ENCODE data around the gene CNIH1.

Gene CNIH1

DNA sequence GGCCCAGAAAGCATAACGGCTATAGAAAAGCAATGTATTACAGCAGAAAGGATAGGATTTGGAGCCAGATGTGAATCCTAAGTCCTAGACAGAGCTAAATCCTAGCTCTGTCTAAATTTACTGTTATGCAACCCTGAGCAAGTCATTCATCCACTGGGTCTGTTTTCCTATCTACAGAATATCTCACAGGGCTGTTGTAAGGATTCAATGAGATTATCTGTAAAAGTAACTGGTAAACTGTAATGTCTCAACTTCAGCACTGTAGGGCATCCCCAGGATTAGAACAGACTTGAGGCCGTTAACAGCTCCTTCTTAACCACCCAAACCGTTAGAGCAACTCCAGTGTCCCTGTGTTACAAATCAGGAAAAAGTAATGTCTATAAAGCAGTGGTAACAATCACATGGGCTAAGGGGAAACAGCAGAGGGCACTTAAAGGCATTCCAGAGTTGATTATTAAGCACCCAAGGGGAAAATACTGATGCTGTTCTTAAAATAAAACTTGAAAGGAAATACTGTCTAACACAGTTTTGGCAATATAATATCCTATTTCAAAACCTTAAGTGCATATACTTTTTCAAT lies 37.6 kb upstream of the CNIH1 start:
- H4K20me1 ChIP-seq (ENCODE audit: insufficient read depth): no peaks in the 10 kb centered on the region
- H3K4me3 ChIP-seq (IDR thresholded peaks at IDR 0.05; ENCODE audit: insufficient read depth, low read depth, low read length): no peak overlapping the region
- no peak overlapping the region for H2AFZ ChIP-seq (ENCODE audit: low read depth)
- H3K36me3 ChIP-seq (ENCODE audit: insufficient read depth): peaks cover 3% of the 10 kb centered on the region; the same call in 1 of the 2 replicates
- peaks cover 4% of the 10 kb centered on the region; the same call in 1 of the 2 replicates for H3K79me2 ChIP-seq (ENCODE audit: insufficient read depth, low read depth)
- no peaks in the 10 kb centered on the region for H3K27me3 ChIP-seq (ENCODE audit: insufficient read depth, low read depth)
- no peak overlapping the region for H3K27ac ChIP-seq
- no peak overlapping the region for H3K9ac ChIP-seq
- no peak overlapping the region for H3K4me2 ChIP-seq
- H3K4me1 ChIP-seq (ENCODE audit: low read depth, poor library complexity, severe bottlenecking): peaks cover 14% of the 10 kb centered on the region
- TF ChIP-seq CTCF (conservative IDR thresholded peaks at IDR 0.05; ENCODE audit: low read depth, low read length): no peak

DNA sequence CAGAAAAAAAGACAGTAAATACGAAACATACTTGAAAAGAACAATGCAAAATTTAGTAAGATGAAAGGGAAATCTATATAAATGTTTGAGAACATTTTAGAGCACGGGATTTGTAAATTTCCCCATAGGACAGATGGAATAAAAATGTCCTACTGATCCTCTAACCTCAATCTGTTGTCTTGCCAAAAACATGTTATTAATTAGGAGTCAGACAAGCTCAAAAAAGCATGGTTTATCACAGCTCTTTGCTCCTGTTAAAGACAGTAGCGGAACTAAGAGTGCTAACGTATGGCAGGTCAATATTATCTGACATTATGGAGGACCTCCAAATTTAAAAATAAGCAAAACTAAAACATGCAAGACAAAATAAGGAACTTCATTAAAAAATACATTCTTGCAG lies 34.7 kb upstream of the CNIH1 start:
- Histone ChIP-seq H3K79me2 (ENCODE audit: insufficient read depth, low read depth) (no peaks in the 10 kb centered on the region), H4K20me1 (ENCODE audit: insufficient read depth) (no peaks in the 10 kb centered on the region), H3K9ac (no peak overlapping the region), H3K4me2 (no peak overlapping the region), H2AFZ (ENCODE audit: low read depth) (no peak overlapping the region), H3K36me3 (ENCODE audit: insufficient read depth) (no peaks in the 10 kb centered on the region), H3K4me1 (ENCODE audit: low read depth, poor library complexity, severe bottlenecking) (peaks cover 4% of the 10 kb centered on the region), H3K4me3 (IDR thresholded peaks at IDR 0.05; ENCODE audit: insufficient read depth, low read depth, low read length) (no peak overlapping the region), H3K27ac (no peak overlapping the region), H3K27me3 (ENCODE audit: insufficient read depth, low read depth) (no peaks in the 10 kb centered on the region)
- no peak for TF ChIP-seq CTCF (conservative IDR thresholded peaks at IDR 0.05; ENCODE audit: low read depth, low read length)

DNA sequence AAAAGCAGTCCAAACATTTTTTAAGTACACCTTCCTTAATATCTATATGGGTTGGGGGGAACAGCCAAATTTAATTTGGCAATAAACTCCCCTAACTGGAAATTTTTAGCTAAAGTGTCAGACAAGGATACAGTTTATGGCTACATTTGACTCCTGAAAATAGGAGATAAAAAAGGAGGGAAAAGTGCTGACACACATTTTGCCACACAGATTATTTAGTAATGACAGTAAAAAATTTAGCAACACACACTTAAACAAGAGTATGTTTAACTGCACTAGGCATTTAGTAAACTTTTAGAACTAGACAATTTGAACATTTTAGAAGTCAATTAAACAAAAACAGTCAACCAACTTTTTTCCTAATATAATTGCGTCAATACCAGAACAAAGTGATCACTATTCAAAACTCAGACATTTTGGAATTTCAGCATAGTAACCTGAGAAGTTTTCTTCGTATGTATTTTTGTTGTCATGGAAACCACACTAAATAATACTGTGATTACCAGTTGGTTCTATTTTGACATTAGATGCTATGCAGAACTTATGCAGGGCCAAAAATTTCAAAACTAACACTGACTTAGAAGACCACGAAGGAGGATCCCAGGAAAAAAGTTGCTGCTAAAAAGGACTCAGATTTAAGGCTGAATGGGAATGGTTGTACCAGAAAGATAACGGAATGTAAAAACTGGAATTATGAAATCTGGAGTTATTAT lies 34.2 kb upstream of the CNIH1 start:
- TF ChIP-seq CTCF (conservative IDR thresholded peaks at IDR 0.05; ENCODE audit: low read depth, low read length): no peak
- Histone ChIP-seq H3K9ac (no peak overlapping the region), H3K4me2 (no peak overlapping the region), H2AFZ (ENCODE audit: low read depth) (no peak overlapping the region), H3K36me3 (ENCODE audit: insufficient read depth) (no peaks in the 10 kb centered on the region), H3K27ac (no peak overlapping the region), H3K79me2 (ENCODE audit: insufficient read depth, low read depth) (no peaks in the 10 kb centered on the region), H4K20me1 (ENCODE audit: insufficient read depth) (no peaks in the 10 kb centered on the region), H3K27me3 (ENCODE audit: insufficient read depth, low read depth) (no peaks in the 10 kb centered on the region), H3K4me1 (ENCODE audit: low read depth, poor library complexity, severe bottlenecking) (no peaks in the 10 kb centered on the region), H3K4me3 (IDR thresholded peaks at IDR 0.05; ENCODE audit: insufficient read depth, low read depth, low read length) (no peak overlapping the region)

GRCh38 chr14:54474232-54474793 lies 33.1 kb upstream of the CNIH1 start:
- Histone ChIP-seq H4K20me1 (ENCODE audit: insufficient read depth) (no peaks in the 10 kb centered on the region), H3K4me1 (ENCODE audit: low read depth, poor library complexity, severe bottlenecking) (no peaks in the 10 kb centered on the region), H2AFZ (ENCODE audit: low read depth) (no peak overlapping the region), H3K4me2 (no peak overlapping the region), H3K36me3 (ENCODE audit: insufficient read depth) (no peaks in the 10 kb centered on the region), H3K27me3 (ENCODE audit: insufficient read depth, low read depth) (no peaks in the 10 kb centered on the region), H3K27ac (no peak overlapping the region), H3K9ac (no peak overlapping the region), H3K4me3 (IDR thresholded peaks at IDR 0.05; ENCODE audit: insufficient read depth, low read depth, low read length) (no peak overlapping the region), H3K79me2 (ENCODE audit: insufficient read depth, low read depth) (no peaks in the 10 kb centered on the region)
- no peak for TF ChIP-seq CTCF (conservative IDR thresholded peaks at IDR 0.05; ENCODE audit: low read depth, low read length)

Data from KMS-11 (cell line).